Retina (tissue), 1 donor: ENCODE results near the gene PCDHB3.
"Not testable (repeated sequence)": the region's sequence is repeated elsewhere in the genome, so short reads cannot be mapped to it uniquely, and the experiment has no call there.

Experiments
- DNase-seq: peaks from one replicate; pipeline ENCODE4 v3.0.0-alpha.2; 2016

The PCDHB3 gene

GRCh38 chr5:141100243-141100805 is at the start of gene PCDHB3:
Gene PCDHB3 (plus strand): TSS chr5:141100473. CDS start chr5:141100650, 177 bp downstream.
- peak; percentile 17 for DNase-seq

- DNase-seq, result no peak
Measured at GRCh38 chr5:141050622-141051520, 49.4 kb upstream of the PCDHB3 start, which contains the start of gene PCDHB1. Gene PCDHB1 (plus strand): TSS chr5:141051374. CDS start chr5:141051471, 97 bp downstream.

- peak; percentile 3 for DNase-seq
Measured at GRCh38 chr5:141051521-141051866, 48.8 kb upstream of the PCDHB3 start.

DNA sequence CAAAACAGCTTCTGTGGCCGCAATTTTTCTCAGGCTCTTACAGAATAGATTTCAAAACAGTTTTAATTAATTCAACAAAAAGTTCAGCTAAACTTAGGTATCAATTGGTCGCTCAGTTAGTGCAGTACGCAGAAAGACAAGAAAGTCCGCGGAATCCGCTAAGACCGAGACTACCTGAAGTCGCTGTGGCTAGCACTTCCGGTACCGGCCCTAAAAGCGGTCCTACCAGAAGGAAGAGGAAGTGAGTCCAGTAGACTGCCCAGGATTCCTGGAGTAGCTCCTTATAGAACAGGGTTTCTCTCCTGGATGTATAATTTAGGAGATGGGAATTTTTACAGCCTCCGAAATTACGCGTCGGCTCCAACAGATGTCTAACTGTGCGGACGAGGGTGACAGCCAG is 22.4 kb upstream of the PCDHB3 start:
- DNase-seq, result no peak

GRCh38 chr5:141082228-141082627 is 18.0 kb upstream of the PCDHB3 start:
- DNase-seq, result no peak

GRCh38 chr5:141084487-141084989 is 15.7 kb upstream of the PCDHB3 start:
- peak; percentile 21 for DNase-seq

- DNase-seq, result peak; percentile 49
Measured at GRCh38 chr5:141094481-141095262, 5.6 kb upstream of the PCDHB3 start, which contains the start of gene PCDHB2. Gene PCDHB2 (plus strand): TSS chr5:141094615. CDS start chr5:141094791, 176 bp downstream.

DNA sequence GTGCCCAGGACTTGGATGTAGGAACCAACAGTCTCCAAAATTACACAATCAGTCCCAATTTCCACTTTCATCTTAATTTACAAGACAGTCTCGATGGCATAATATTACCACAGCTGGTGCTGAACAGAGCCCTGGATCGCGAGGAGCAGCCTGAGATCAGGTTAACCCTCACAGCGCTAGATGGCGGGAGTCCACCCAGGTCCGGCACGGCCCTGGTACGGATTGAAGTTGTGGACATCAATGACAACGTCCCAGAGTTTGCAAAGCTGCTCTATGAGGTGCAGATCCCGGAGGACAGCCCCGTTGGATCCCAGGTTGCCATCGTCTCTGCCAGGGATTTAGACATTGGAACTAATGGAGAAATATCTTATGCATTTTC is 5.0 kb upstream of the PCDHB3 start:
- DNase-seq, result no peak

DNA sequence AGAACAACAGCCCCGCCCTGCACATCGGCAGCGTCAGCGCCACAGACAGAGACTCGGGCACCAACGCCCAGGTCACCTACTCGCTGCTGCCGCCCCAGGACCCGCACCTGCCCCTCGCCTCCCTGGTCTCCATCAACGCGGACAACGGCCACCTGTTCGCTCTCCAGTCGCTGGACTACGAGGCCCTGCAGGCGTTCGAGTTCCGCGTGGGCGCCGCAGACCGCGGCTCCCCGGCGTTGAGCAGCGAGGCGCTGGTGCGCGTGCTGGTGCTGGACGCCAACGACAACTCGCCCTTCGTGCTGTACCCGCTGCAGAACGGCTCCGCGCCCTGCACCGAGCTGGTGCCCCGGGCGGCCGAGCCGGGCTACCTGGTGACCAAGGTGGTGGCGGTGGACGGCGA is 4.1 kb upstream of the PCDHB3 start:
- DNase-seq, result not testable (repeated sequence)

DNA sequence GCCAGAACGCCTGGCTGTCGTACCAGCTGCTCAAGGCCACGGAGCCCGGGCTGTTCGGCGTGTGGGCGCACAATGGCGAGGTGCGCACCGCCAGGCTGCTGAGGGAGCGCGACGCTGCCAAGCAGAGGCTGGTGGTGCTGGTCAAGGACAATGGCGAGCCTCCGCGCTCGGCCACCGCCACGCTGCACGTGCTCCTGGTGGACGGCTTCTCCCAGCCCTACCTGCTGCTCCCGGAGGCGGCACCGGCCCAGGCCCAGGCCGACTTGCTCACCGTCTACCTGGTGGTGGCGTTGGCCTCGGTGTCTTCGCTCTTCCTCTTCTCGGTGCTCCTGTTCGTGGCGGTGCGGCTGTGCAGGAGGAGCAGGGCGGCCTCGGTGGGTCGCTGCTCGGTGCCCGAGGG is 3.7 kb upstream of the PCDHB3 start:
- DNase-seq, result not testable (repeated sequence)

- no peak for DNase-seq
Measured at GRCh38 chr5:141101059-141101458, 786 bp downstream of the PCDHB3 start.

DNA sequence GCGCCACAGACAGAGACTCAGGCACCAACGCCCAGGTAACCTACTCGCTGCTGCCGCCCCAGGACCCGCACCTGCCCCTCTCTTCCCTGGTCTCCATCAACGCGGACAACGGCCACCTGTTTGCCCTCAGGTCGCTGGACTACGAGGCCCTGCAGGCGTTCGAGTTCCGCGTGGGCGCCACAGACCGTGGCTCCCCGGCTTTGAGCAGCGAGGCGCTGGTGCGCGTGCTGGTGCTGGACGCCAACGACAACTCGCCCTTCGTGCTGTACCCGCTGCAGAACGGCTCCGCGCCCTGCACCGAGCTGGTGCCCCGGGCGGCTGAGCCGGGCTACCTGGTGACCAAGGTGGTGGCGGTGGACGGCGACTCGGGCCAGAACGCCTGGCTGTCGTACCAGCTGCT is 1.8 kb downstream of the PCDHB3 start:
- not testable (repeated sequence) for DNase-seq

DNA sequence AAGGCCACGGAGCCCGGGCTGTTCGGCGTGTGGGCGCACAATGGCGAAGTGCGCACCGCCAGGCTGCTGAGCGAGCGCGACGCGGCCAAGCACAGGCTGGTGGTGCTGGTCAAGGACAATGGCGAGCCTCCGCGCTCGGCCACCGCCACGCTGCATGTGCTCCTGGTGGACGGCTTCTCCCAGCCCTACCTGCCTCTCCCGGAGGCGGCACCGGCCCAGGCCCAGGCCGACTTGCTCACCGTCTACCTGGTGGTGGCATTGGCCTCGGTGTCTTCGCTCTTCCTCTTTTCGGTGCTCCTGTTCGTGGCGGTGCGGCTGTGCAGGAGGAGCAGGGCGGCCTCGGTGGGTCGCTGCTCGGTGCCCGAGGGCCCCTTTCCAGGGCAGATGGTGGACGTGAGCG is 2.2 kb downstream of the PCDHB3 start:
- DNase-seq, result not testable (repeated sequence)

GRCh38 chr5:141105350-141105749 is 5.1 kb downstream of the PCDHB3 start:
- no peak for DNase-seq

DNA sequence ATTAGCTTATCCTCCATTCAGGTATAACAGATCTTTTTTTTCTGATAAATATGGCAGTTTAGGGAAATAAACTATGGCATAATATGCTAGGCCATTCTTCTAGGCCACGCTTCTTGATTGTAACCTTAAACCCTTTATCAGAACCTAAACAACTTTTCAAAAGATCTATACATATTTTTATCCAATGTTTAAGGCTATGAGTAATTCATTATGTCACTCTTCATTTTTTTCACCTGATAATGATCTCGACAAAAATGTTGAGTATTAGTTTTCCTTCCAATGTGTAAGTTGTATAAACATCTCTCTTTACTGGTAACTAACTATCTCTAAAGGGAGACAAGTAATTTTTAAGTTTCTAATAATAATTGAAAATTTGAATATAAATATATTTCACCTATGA is 19.0 kb downstream of the PCDHB3 start:
- DNase-seq, result no peak

DNA sequence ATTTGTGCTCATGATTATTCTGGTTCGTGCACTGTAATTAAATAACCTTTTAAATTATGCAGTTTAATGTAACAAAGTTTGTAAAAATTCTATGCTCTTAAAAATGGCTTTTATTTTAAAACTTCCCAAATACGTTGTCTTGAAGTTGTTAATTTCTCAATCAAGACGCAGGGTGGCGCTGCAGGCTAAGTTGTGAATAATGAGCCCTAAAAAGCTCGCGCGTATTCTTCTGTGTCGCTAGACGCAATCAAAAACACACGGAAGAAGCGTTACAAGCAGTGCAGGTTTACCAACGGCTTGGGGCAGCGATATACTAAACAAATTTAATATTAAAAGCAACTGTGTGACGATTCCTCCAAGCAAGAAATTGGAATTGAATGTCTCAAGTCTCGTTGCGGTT is 21.3 kb downstream of the PCDHB3 start, which contains the start of gene PCDHB4:
TSS of gene PCDHB4 (plus strand) at position 256 of the 400 bp plus-strand sequence. CDS start 181 bp downstream, outside the sequence.
- DNase-seq, result no peak

DNA sequence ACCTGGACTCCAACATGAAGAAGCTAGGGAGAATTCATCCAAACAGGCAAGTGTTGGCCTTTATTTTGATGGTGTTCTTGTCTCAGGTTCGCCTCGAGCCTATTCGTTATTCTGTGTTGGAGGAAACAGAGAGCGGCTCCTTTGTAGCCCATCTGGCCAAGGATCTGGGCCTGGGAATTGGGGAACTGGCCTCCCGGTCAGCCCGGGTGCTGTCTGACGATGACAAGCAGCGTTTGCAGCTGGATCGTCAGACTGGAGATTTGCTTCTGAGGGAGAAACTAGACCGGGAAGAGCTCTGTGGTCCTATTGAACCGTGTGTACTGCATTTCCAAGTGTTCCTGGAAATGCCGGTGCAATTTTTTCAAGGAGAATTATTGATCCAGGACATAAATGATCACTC is 21.7 kb downstream of the PCDHB3 start:
- DNase-seq, result peak; percentile 7

DNA sequence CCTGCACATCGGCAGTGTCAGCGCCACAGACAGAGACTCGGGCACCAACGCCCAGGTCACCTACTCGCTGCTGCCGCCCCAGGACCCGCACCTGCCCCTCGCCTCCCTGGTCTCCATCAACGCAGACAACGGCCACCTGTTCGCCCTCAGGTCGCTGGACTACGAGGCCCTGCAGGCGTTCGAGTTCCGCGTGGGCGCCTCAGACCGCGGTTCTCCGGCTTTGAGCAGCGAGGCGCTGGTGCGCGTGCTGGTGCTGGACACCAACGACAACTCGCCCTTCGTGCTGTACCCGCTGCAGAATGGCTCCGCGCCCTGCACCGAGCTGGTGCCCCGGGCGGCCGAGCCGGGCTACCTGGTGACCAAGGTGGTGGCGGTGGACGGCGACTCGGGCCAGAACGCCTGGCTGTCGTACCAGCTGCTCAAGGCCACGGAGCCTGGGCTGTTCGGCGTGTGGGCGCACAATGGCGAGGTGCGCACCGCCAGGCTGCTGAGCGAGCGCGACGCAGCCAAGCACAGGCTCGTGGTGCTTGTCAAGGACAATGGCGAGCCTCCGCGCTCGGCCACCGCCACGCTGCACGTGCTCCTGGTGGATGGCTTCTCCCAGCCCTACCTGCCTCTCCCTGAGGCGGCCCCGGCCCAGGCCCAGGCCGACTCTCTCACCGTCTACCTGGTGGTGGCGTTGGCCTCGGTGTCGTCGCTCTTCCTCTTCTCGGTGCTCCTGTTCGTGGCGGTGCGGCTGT is 23.3 kb downstream of the PCDHB3 start:
- DNase-seq, result not testable (repeated sequence)

DNA sequence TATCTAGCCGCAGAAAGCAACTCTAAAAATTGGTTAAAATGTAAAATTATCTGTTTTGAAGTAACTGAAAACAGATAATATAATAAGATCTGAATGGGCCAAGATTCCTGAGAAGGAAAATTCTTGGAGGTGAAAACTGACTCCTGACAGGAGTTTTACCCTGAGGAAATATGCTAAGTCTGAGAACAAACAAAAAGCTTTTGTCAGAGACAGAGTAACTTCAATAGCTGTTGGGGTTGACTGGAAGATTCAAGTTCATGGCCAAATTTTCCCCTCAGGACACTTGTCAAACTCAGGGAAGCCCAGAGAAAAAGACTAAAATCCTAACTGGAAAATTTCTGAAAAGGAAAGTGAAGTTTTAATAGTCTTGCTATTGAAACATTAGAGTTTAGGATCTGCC is 27.0 kb downstream of the PCDHB3 start:
- DNase-seq, result no peak

DNA sequence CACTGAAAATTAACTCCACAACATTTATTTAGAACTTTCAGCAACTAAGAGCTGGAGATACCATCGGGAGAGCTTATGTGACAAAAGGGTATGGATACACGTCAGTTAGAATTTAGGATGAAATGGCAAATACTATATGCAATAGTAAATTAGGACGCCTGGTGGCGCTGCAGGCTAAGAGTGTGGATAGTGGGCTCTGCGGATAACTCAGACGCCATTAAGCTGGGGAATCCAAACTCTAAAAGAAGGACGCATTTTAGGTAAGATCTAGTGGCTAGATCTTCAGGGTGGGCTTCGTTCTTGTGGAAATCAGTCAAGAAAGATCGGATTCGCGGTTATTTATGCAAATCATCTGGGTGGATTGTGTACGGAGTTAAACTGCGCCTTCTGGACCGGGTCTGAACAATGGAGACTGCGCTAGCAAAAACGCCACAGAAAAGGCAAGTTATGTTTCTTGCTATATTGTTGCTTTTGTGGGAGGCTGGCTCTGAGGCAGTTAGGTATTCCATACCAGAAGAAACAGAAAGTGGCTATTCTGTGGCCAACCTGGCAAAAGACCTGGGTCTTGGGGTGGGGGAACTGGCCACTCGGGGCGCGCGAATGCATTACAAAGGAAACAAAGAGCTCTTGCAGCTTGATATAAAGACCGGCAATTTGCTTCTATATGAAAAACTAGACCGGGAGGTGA is 34.9 kb downstream of the PCDHB3 start, which contains the start of gene PCDHB5:
TSS of gene PCDHB5 (plus strand) at position 177 of the 688 bp plus-strand sequence. CDS start at position 406, 229 bp downstream.
- DNase-seq, result peak; percentile 30

GRCh38 chr5:141135718-141136266 is 35.5 kb downstream of the PCDHB3 start:
- DNase-seq, result no peak
